RWPE1 (cell line): ENCODE data around the gene PTPRU.

Source experiments
- CTCF ChIA-PET: fragments of 350-600 bp; sonication (Branson Sonifier 250); formaldehyde crosslinking; extraction: SDS; loops from one replicate; lab custom pipeline; 2021; lab: Yijun Ruan, JAX
- POLR2A ChIA-PET: fragments of 400-600 bp; formaldehyde crosslinking; extraction: SDS; loops from one replicate; lab custom pipeline; 2020; ENCODE audit warnings: antibody characterized with exemption; ENCODE audit not compliant: low non-redundant PET; lab: Yijun Ruan, JAX
- DNase-seq: peaks from one replicate; pipeline ENCODE4 v3.0.0; 2012; ENCODE audit warnings: low spot score
- H3K27ac ChIP-seq: fragments of 450-650 bp; 2 replicates; pipeline ENCODE4 v1.5.1; 2017
- CTCF ChIP-seq: fragments of 450-650 bp; conservative IDR thresholded peaks from 2 replicates; pipeline ENCODE4 v1.5.1; 2017; ENCODE audit warnings: low read depth, mild to moderate bottlenecking

Gene PTPRU

DNA sequence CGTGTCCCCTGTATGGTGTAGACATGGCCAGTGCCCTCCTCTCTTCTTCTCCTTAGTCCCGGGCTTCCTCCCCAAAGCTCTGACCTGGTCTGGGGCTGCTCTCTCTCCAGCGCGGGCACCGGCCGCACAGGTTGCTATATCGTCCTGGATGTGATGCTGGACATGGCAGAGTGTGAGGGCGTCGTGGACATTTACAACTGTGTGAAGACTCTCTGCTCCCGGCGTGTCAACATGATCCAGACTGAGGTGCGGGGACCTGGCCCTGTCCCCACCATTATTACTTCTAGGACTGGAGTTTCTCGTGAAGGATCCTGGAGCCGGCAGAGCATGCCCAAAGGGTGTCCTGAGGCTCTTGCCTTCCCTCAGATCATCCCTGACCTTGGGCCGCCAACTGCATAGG lies 78.9 kb downstream of the PTPRU start:
- CTCF ChIA-PET: interaction anchor here (0.6 kb wide), 1 partner anchor 84 kb away, joined by 5 read pairs; no protein-coding TSS in a partner anchor
- DNase-seq: no peak
- no peak overlapping the region for H3K27ac ChIP-seq
- no peak for TF ChIP-seq CTCF
- POLR2A ChIA-PET: no interaction called here

DNA sequence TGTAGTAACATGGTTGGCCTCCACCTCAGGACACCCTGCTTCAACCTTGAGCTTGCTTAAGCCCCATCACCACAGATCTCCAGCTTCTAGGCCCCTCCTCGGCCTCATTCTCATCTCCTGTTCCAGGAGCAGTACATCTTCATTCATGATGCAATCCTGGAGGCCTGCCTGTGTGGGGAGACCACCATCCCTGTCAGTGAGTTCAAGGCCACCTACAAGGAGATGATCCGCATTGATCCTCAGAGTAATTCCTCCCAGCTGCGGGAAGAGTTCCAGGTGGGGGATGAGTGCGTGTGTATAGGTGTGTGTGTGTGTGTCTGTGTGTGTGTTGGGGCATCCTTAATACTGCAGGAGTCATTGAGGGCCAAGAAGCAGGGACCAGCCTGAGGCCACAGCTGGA lies 79.6 kb downstream of the PTPRU start:
- no peak for DNase-seq
- CTCF ChIA-PET: no interaction called here
- no peak for TF ChIP-seq CTCF
- POLR2A ChIA-PET: no interaction called here
- H3K27ac ChIP-seq: no peak overlapping the region

GRCh38 chr1:29317063-29317915 lies 81.0 kb downstream of the PTPRU start:
- ChIA-PET CTCF (interaction anchor here (0.7 to 1.1 kb wide), 2 partner anchors 15 to 1429 kb away, joined by 3 to 4 read pairs; no protein-coding TSS in a partner anchor), POLR2A (no interaction called here)
- DNase-seq: no peak
- no peak for TF ChIP-seq CTCF
- no peak overlapping the region for H3K27ac ChIP-seq

DNA sequence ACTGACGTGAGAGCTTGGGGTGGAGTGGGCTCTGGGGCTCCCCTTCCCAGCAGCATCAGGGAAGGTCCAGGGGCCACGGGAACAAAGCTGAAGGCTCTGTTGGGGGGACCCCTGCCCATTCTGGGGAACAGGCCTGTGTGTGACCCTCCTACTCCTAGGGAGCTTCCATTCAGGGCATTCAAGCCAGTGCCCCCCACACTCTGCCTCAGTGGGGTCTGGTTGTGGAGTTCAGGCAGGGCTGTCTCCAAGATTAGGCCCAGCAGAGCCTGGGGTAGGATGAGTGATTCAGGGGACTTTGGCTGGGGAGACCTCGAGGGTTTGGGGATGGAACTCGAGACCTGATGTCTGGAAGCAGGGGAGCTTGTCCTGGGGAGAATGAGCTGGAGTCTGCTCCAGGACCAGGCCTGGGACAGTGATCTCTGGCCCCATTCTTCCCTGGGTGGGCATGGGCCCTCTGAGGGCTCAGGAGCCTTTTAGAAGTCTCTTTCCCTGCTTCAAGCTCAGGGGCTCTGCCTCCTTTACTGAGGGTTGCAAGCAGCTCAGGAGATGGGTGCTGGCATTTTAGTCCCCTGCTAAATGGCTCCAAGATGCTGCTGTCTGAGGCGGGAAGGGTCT lies 81.7 kb downstream of the PTPRU start:
- CTCF ChIA-PET: no interaction called here

DNA sequence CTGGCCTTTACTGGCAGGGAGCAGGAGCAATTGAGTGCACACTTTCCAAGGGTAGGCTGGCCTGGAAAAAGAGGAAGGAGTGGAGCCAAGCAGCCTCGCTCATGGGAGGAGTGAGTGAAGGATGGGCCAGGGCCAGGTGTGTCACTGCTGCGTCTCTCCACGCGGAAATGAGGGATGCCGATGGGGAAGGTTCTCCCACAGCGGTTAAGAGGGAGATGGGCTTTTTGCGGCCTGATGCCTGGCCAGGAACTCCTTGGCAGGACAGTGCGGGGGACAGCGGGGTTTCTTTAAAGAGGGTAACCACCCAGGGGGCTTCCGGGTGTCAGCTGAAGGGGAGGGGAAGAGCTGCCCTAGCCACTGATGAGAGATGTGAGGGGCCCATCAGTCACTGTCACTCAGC lies 82.4 kb downstream of the PTPRU start:
- ChIA-PET CTCF (no interaction called here), POLR2A (no interaction called here)
- DNase-seq: no peak
- no peak overlapping the region for H3K27ac ChIP-seq
- TF ChIP-seq CTCF: no peak

More for the DNA sequence above, 81.7 kb downstream of the PTPRU start:
- no peak overlapping the region for H3K27ac ChIP-seq
- POLR2A ChIA-PET: no interaction called here
- TF ChIP-seq CTCF: no peak
- no peak for DNase-seq

- no peak for TF ChIP-seq CTCF
- H3K27ac ChIP-seq: no peak overlapping the region
- DNase-seq: no peak
- ChIA-PET POLR2A (no interaction called here), CTCF (no interaction called here)
Measured at GRCh38 chr1:29319300-29320110, 83.2 kb downstream of the PTPRU start.
